Stimulated activated CD8-positive, alpha-beta memory T cell treated with anti-CD3 and anti-CD28 coated beads, Interleukin-7, amount 100 ng/mL, for 4 hours (primary cell): ENCODE results near the gene NDUFAF8.

Experiments used
- DNase-seq, 2 donors: peaks; one replicate each; pipeline ENCODE4 v3.0.0-alpha.2; 2020; ENCODE audit warnings: low read depth in 2 of 2

The NDUFAF8 gene

GRCh38 chr17:81238490-81238814, 666 bp upstream of the NDUFAF8 start:
- DNase-seq: no peak

GRCh38 chr17:81239714-81240555, 817 bp downstream of the NDUFAF8 start:
- DNase-seq: peak; percentile 43 to 45

GRCh38 chr17:81240761-81241160, 1.6 kb downstream of the NDUFAF8 start:
- no peak for DNase-seq

GRCh38 chr17:81241203-81241602, 2.1 kb downstream of the NDUFAF8 start:
- DNase-seq: no peak

- DNase-seq: peak; percentile 29 to 44
Measured at GRCh38 chr17:81241648-81242420, 2.7 kb downstream of the NDUFAF8 start.

- DNase-seq: no peak
Measured at GRCh38 chr17:81242421-81243332, 3.6 kb downstream of the NDUFAF8 start.

GRCh38 chr17:81243333-81243664, 4.2 kb downstream of the NDUFAF8 start:
- DNase-seq: no peak

- DNase-seq: no peak
Measured at GRCh38 chr17:81244358-81245023, 5.4 kb downstream of the NDUFAF8 start.

GRCh38 chr17:81245024-81245664, 6.0 kb downstream of the NDUFAF8 start:
- no peak for DNase-seq

GRCh38 chr17:81245665-81246342, 6.7 kb downstream of the NDUFAF8 start:
- DNase-seq: no peak

- DNase-seq: no peak
Measured at GRCh38 chr17:81246343-81246670, 7.2 kb downstream of the NDUFAF8 start.

GRCh38 chr17:81246679-81247338, 7.7 kb downstream of the NDUFAF8 start:
- no peak for DNase-seq

GRCh38 chr17:81247339-81247990, 8.3 kb downstream of the NDUFAF8 start:
- no peak for DNase-seq

- no peak for DNase-seq
Measured at GRCh38 chr17:81248649-81249048, 9.5 kb downstream of the NDUFAF8 start.

- no peak for DNase-seq
Measured at GRCh38 chr17:81249223-81250040, 10.3 kb downstream of the NDUFAF8 start.

- DNase-seq: no peak
Measured at GRCh38 chr17:81250286-81251093, 11.4 kb downstream of the NDUFAF8 start.

- no peak for DNase-seq
Measured at GRCh38 chr17:81251094-81251708, 12.1 kb downstream of the NDUFAF8 start.
